WI38 (cell line): ENCODE measurements around the gene MGAT3.

Experiments used
- H3K4me3 ChIP-seq: 2 replicates; pipeline ENCODE4 v1.5.1; 2011; ENCODE audit warnings: low read depth, mild to moderate bottlenecking, control low read depth, low read length
- TF ChIP-seq, protein P1 (sequence below): IDR thresholded peaks from 2 replicates; pipeline ENCODE4 v1.5.1; 2012; ENCODE audit warnings: low read depth, mild to moderate bottlenecking, control low read depth, low read length

MGAT3 gene

DNA sequence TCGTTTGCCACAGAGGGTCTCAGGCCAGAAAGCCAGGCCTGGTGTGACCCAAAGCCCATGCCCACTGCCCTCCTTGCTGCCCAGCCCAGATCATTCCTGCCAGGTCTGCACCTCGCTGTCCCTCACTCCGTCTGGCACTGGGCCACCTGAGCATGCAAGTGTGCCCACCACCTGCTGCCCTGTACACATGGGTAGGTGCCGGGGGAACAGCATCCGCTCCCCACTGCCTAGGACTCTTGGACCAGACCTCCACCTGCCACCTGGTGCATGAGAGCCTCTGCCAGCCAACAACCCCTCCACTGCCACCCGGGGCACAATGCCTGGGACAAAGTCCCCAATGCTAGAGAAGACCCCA lies 12.5 kb downstream of the MGAT3 start:
- H3K4me3 ChIP-seq, result no peak overlapping the region
- TF ChIP-seq, protein P1, sequence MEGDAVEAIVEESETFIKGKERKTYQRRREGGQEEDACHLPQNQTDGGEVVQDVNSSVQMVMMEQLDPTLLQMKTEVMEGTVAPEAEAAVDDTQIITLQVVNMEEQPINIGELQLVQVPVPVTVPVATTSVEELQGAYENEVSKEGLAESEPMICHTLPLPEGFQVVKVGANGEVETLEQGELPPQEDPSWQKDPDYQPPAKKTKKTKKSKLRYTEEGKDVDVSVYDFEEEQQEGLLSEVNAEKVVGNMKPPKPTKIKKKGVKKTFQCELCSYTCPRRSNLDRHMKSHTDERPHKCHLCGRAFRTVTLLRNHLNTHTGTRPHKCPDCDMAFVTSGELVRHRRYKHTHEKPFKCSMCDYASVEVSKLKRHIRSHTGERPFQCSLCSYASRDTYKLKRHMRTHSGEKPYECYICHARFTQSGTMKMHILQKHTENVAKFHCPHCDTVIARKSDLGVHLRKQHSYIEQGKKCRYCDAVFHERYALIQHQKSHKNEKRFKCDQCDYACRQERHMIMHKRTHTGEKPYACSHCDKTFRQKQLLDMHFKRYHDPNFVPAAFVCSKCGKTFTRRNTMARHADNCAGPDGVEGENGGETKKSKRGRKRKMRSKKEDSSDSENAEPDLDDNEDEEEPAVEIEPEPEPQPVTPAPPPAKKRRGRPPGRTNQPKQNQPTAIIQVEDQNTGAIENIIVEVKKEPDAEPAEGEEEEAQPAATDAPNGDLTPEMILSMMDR, result no peak

DNA sequence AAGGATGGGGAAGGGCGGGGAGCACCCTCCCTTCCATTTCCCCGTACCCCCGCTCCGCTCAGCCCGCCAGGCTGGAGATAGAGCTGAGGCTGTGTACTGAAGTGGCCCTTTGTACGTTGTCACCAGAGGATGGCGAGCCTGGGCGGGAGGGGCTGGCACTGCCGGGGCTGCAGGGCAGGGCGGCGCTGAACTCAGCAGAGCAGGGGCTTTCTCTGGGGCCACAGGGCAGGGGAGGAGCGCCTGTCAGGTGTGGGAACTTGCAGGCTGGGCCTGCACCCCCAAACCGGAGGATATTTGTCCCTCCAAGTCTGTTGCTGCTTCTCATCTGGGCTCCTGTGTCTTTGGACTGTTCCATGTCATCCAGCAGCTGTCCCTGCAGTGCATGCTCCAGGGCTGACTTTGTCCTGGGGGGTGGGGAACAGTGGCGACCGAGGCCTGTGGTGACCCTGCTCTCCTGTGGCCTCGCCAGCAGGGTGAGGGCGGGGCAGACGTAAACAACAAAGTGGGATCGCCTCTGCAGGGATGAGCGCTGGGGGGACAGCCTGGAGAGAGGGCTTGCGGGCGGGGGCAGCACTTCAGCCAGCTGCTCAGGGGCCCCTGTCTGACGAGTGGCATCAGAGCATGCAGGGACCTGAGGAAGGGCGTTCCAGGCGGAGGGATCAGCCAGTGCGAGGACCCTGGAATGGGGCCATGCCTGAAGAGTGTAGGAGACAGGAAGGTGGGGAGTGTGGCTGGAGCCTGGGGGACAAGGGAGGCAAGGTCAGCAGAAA lies 13.1 kb downstream of the MGAT3 start:
- TF ChIP-seq, protein P1, result no peak
- no peak overlapping the region for H3K4me3 ChIP-seq

DNA sequence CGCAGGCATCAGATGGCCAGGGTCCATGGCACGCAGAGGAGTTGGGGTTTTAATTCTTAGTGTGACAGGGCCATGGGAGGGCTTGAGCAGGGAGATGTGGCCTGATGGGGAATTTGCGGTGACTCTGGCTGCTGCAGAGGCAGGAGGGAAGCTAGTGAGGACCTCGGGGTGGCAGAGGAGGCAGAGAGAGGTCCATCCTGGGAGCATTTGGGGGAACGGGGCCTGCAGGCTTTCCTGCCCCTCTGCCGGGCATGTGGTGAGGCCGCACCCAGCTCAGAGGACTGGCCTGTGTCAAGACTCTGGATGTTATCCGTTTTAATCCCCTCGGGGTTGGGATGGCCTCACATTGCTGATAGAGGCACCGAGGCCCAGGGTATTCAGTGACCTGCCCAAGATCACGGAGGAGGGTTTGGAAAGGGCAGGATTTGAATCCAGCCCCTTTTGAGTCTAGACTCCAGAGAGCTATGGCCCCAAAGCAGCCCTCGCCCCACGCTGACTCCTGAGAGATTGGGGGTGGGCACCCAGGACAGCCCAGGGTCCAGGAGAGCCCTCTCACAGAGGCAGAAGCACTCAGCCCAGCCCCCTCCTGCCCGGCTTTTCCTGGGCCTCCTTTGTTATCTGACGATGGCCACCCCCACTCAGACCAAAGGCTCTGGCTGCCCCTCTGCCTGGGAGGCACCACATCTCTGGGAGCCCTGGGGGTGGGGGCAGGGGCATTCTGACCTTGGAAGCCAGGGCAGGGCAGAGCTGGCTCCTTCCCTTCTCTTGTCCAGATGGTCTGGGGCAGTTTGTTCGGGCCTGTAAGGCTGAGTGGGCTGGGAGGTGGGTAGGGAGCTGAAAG lies 13.9 kb downstream of the MGAT3 start:
- TF ChIP-seq, protein P1, result no peak
- H3K4me3 ChIP-seq, result no peak overlapping the region

DNA sequence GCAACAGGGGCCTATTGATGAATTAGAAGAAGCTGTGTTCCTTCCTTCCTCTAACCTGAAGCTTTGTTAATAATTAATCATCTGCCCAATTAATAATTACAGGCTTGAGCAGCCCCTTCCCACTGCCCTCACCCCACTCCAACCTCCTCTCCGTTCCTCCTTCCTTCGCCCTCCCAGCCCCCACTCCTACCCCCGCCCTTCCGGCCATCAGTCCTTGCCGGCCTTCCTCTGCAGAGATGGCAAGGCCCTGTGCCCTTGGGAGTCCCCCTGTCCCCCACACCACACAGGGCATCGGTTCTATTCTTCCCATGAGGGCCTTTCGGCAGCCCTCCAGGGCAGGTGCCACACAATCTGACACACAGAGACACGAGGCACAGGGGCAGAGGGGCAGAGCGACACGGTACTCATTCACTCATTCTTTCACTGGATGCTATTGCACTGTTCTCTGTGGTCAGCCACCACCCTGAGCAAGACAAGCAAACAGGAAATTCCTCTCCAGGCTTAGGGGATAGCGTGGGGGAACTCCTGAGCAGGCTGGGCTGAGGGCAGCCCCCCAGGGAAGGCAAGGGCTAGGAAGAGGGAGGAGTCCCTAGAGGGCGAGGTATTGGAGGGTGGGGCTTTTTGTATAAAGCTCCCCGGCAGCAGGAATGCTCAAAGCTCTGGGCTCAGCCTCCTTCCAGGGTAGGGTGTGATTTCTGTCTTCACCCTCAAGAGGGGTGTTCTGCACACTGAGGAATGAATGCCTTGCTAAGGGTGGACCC lies 14.7 kb downstream of the MGAT3 start:
- TF ChIP-seq, protein P1, result no peak
- H3K4me3 ChIP-seq, result no peak overlapping the region

DNA sequence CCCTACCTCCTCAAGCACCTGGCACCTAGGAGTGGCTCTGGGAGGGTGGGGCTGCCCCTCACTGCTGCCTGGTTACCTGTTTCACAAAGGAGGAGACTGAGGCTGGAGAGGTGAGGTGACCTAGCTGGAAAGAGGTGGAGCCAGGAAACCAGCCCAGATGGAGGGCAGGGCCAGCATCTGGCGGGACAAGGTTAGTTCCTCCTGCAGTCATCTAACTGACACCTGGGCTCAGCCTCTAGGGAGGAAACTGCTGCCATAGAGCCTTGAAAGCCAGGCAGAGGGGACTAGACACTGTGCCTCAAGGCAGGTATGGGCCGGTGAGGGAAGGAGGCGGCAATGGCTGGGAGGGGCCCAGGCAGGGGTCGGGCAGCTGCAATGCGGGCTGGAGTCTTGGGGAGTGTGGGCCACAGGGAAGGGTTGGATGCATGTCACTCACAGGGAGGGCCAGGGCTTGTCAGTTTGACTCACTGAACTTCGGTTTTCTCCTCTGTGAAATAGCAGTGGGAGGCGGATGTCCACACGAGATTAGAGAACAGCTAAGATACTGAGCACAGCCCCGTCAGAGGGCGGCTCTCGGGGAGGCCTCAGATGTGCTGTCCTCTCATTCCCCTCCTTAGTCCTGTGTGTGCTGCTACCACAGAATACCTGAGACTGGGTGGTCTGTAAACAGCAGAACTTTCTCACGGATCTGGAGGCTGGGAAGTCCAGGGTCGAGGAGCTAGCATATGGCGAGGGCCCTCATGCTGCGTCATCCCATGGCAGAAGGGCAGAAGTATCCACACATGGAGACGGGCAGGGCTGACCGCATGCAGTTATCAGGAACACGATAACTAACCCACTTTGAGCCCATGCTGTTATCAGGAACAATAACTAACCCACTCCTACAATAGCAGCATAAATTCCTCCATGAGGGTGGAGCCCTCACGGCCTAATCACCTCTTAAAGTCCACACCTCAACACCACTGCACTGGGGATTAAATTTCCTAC lies 16.1 kb downstream of the MGAT3 start:
- no peak overlapping the region for H3K4me3 ChIP-seq
- TF ChIP-seq, protein P1, result no peak

DNA sequence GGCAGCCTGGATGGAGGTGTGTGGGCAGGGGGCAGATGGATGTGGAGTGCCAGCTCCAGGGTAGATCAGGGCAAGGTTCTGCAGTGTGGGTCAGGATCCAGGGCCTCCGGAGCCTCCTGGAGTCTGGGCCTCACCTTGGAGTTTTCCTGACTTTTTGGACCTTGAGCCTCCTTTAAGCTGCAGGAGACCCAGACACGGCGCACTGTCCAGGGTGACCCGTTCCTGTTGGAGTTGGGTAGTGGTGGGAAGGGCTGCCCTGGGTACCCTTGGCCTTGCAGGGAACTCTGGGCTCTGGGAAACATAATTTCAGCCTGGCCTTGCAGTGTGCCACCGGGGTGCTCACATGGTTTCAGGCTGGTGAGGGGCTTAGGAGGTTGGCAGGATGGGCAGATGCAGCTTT lies 17.0 kb downstream of the MGAT3 start:
- H3K4me3 ChIP-seq, result no peak overlapping the region
- TF ChIP-seq, protein P1, result no peak
